Transverse colon (tissue), 4 donors: ENCODE measurements around the gene MEIKIN. TPM values are rescaled to one million over a fixed set of nuclear protein-coding genes. Genes with fewer than 3 reads are reported as not detected.

Experiments
- DNase-seq: peaks from one replicate; pipeline ENCODE4 v3.0.0-alpha.2; 2019
- H3K27ac ChIP-seq, 4 donors: fragments of 200-600 bp; sonication (generic); 2 replicates each; pipeline ENCODE4 v1.5.1; 2016 to 2018; ENCODE audit warnings: inconsistent platforms in 4 of 4
- H3K27me3 ChIP-seq: fragments of 200-600 bp; sonication (generic); 2 replicates; pipeline ENCODE4 v1.5.1; 2017; ENCODE audit warnings: inconsistent platforms
- H3K36me3 ChIP-seq, 4 donors: fragments of 200-600 bp; sonication (generic); 2 replicates each; pipeline ENCODE4 v1.5.1; 2017 to 2019; ENCODE audit warnings: inconsistent platforms in 4 of 4
- H3K4me1 ChIP-seq, 4 donors: fragments of 200-600 bp; sonication (generic); 2 replicates each; pipeline ENCODE4 v1.5.1; 2017 to 2020; ENCODE audit warnings: inconsistent platforms in 4 of 4
- H3K4me3 ChIP-seq, 4 donors: fragments of 200-600 bp; sonication (generic); 1 replicate in 1 of 4; 2 replicates in 3 of 4; pipeline versions ENCODE4 v1.5.1 to v1.6.1; 2017 to 2019; ENCODE audit warnings: inconsistent platforms in 4 of 4
- H3K9me3 ChIP-seq, 2 donors: fragments of 200-600 bp; sonication (generic); 2 replicates each; pipeline ENCODE4 v1.5.1; 2017 to 2019; ENCODE audit warnings: inconsistent platforms in 2 of 2
- EP300 ChIP-seq: sonication (generic); formaldehyde crosslinking; IDR thresholded peaks from one replicate; pipeline ENCODE4 v1.6.1; 2017; ENCODE audit warnings: antibody characterized with exemption, low read depth
- POLR2A ChIP-seq: fragments of 450-650 bp; IDR thresholded peaks from one replicate; pipeline ENCODE4 v1.6.1; 2016; ENCODE audit warnings: antibody characterized with exemption, mild to moderate bottlenecking, moderate library complexity
- POLR2AphosphoS5 ChIP-seq, 3 donors: sonication (generic); formaldehyde crosslinking; IDR thresholded peaks; one replicate each; pipeline ENCODE4 v1.6.1; 2016; ENCODE audit warnings: antibody characterized with exemption in 3 of 3
- WGBS, 2 donors: methylation state at CpG; one replicate each; pipeline ENCODE4 v1.1.5; 2018; ENCODE audit warnings: low coverage in 1 of 2; 5-methylcytosine and 5-hydroxymethylcytosine counted together
- in situ Hi-C, 4 donors: fragments of 200-750 bp; cut with MboI; loops; one replicate each; pipeline versions ENCODE4 v1.15.0 to v1.15.1; 2017; ENCODE audit warnings: low sequenced_read_pairs in 3 of 4, low pct_ligation_motif_present in 1 of 4, low pct_unique_long_range_greater_than_20kb in 1 of 4
- intact Hi-C: fragments of 100-400 bp; cut with DNase I; formaldehyde crosslinking; loops from one replicate; pipeline ENCODE4 v1.15.1; 2023; ENCODE audit warnings: low total_unique reads
- total RNA-seq, 4 donors: library from RNA; depleted of rRNA; stranded (reverse); fragments of >200 nt; gene quantifications; one replicate each; pipeline ENCODE4 v1.1.0, GENCODE V29; 2016
- TF ChIP-seq, protein P1 (sequence below), 5 experiments: fragments of 200-600 bp in 3 of 5; fragments of 450-650 bp in 2 of 5; sonication (generic) in 3 of 5; IDR thresholded peaks; 1 replicate in 2 of 5; 2 replicates in 3 of 5; pipeline ENCODE4 v1.5.1; 2016 to 2017; ENCODE audit warnings: antibody characterized with exemption in 5 of 5, inconsistent platforms in 3 of 5, mild to moderate bottlenecking in 2 of 5, moderate library complexity in 1 of 5

Gene MEIKIN
- total RNA-seq, 4 donors from 2014 or later = not detected

DNA sequence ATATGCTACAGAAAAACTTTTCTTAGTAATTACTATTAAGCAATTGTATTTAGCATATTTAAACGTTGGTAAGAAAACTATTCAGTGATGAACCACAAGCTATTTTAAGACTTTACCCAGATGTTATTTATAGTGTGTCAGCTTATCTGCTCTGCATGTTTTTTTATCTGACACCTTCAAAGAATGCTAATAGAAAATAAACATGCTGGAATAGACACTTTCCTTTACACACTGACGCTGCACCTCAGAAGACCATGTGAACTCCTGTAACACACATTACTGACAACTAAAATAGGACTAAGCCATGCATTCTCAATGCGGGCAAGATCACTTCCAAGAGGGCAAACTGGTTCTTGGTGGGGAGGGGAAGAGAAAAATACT lies 187.0 kb downstream of the MEIKIN start:
- no peaks in the 10 kb centered on the region for H3K9me3 ChIP-seq
- no peaks in the 10 kb centered on the region for H3K27me3 ChIP-seq
- H3K4me1 ChIP-seq = peaks cover 0 to 35% (median 11%) of the 10 kb centered on the region in 4 donors
- TF ChIP-seq POLR2A = no peak
- in situ Hi-C loops = no loop called here
- WGBS, 2 donors = 50 to 52% methylated on average over 3 of the region's 3 CpGs
- no peak for DNase-seq
- intact Hi-C loops = no loop called here
- no peak overlapping the region for H3K27ac ChIP-seq
- no peak overlapping the region for H3K4me3 ChIP-seq
- H3K36me3 ChIP-seq = no peaks in the 10 kb centered on the region

DNA sequence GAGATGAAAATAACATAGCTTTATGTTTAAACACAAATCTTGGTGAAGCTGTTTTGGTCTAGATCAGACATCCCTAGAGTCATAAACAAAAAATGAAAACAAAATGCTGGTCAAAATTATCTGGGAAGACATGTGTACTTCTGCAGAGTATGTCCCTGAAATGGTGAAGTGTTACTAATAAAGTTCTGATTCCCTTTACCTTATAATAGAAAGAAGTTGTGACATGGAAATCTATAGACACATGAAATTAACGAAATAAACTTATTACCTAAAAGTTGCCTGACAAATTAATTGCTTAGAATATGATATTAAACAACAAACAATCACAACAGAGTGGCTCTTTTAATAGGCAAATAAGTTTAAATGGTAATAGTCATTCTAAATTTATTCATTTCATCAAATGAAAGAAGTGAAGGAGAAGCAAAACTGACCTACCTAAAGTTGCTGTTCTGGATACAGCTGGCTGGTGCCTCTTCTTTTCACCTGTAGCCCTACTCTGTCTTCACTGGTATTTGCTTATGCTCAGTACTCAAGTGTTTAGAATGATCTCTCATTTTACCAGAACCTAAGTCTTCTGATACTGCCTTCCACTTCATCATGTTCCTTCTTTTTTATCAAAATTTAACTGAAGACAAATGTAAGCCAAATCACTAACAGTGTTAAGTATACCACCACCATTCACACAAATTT lies 187.5 kb downstream of the MEIKIN start:
- Histone ChIP-seq H3K9me3 (no peaks in the 10 kb centered on the region), H3K27ac (no peak overlapping the region), H3K4me1 (peaks cover 0 to 35% (median 13%) of the 10 kb centered on the region in 4 donors), H3K27me3 (no peaks in the 10 kb centered on the region), H3K36me3 (no peaks in the 10 kb centered on the region), H3K4me3 (no peak overlapping the region)
- intact Hi-C loops (no loop called here), in situ Hi-C loops (no loop called here)
- TF ChIP-seq POLR2A = no peak
- TF ChIP-seq EP300 = no peak
- TF ChIP-seq, protein P1, sequence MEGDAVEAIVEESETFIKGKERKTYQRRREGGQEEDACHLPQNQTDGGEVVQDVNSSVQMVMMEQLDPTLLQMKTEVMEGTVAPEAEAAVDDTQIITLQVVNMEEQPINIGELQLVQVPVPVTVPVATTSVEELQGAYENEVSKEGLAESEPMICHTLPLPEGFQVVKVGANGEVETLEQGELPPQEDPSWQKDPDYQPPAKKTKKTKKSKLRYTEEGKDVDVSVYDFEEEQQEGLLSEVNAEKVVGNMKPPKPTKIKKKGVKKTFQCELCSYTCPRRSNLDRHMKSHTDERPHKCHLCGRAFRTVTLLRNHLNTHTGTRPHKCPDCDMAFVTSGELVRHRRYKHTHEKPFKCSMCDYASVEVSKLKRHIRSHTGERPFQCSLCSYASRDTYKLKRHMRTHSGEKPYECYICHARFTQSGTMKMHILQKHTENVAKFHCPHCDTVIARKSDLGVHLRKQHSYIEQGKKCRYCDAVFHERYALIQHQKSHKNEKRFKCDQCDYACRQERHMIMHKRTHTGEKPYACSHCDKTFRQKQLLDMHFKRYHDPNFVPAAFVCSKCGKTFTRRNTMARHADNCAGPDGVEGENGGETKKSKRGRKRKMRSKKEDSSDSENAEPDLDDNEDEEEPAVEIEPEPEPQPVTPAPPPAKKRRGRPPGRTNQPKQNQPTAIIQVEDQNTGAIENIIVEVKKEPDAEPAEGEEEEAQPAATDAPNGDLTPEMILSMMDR (IDR thresholded peaks at IDR 0.05) = no peak
- no peak for TF ChIP-seq POLR2AphosphoS5 (IDR thresholded peaks at IDR 0.05)
- WGBS, 2 donors = 93 to 95% methylated on average over 1 of the region's 1 CpG
- DNase-seq = no peak

Other genes starting within 250 kb of the MEIKIN start
- 10 to 100 TPM; 24.3 to 54.9 (median 40.8) TPM for gene FNIP1, start 148.6 kb downstream of the MEIKIN start, total RNA-seq
- under 1 TPM in 2 of 4 donors, not detected in 2; 0.41 to 0.64 TPM for gene ACSL6, start 66.0 kb upstream of the MEIKIN start, total RNA-seq
- not detected for gene IL3, start 115.0 kb upstream of the MEIKIN start, total RNA-seq
- gene CSF2, start 128.1 kb upstream of the MEIKIN start, total RNA-seq = not detected